ENCODE results near the gene CENPM. TPM values are rescaled to one million over a fixed set of nuclear protein-coding genes. Genes with fewer than 3 reads are reported as not detected.

The CENPM gene
- total RNA-seq, 2 experiments from 2014 or later, result 65.2 to 82.1 TPM

DNA sequence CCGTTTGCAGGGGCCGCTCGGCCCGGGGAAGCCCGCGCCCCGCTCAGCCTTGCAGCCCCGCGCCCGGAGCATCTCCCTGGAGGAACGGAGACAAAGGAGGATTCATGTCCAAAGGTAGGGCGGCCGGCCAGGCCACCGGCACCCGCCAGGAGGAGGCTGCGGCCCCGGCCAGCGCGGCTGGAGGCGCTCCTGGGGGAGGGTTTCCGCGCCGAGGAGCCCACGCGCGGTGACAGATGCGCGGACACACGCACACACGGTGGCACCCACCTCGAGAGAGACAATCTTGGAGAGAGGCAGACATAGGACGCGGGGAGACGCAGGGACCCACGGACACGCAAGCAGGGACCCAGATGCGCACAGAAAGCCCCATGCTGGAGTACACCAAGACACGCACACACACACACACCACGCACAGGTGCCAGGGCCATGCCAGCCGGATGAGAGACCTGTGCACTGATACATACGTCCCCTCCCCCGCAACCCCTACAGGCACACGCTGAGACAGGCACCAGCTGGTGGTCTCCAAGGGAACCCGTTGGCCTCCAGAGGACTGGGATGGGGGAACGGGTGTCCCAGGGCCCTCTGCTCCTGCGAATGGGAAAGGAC, 30.1 kb upstream of the CENPM start:
- Mint-ChIP-seq H3K4me1 (peaks cover 11% of the 10 kb centered on the region), H3K9me3 (ENCODE audit: low read depth) (no peaks in the 10 kb centered on the region), H3K4me3 (no peak overlapping the region), H3K27me3 (peaks cover 39% of the 10 kb centered on the region), H3K27ac (no peak overlapping the region), H3K36me3 (ENCODE audit: low read depth) (no peaks in the 10 kb centered on the region)
- POLR2A ChIA-PET, result no interaction called here
- intact Hi-C loops (cut with DNase I, micrococcal nuclease), result loop anchor here in 1 of 2 experiments (1.0 kb wide), 1 partner anchor 93 kb away; the partner anchor contains the start of gene NAGA
- CTCF ChIA-PET, result no interaction called here
- peak; percentile 23 for ATAC-seq
- DNase-seq, result peak; percentile 37

DNA sequence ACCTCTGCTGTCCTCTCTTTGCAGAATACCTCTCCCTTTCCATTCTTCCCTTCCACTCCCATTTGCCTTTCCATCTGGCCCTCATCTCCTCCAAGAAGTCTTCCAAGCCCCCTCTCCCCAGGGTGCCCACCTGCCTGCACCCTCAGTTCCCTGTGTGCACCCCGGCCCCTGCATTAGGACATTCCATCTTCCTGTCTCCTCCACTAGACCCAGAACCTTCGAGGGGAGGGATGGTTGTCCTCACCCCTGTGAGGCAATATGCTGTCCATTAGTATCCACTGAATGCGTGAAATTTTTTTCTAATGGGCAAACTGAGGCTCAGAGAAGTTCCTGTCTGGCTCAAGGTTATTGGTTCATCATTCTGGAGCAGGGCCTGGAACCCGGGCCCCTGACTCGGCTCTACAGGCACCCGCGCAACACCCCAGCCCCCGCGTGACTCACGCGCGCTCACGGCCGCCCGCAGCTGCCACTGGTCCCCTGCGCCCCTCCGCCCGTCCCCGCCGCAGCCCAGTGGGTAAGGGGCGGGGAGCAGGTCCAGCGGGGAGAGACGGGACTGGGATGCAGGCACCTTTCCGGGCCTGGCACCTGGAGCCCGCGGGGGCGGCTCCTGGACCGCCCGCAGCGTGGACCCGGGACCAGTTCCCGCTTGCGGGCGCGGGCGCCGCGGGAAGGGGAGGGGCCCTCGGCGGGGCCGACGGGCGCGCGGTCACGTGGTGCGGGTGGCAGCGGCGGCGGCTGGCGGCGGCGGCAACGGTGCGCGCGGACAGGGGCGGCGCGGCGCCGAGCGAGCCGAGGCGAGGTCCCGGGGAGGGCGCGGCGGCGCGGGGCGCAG, 29.3 kb upstream of the CENPM start:
- intact Hi-C loops (cut with DNase I, micrococcal nuclease), result loop anchor here in 1 of 2 experiments (1.0 kb wide), 1 partner anchor 94 kb away; the partner anchor contains the start of gene NAGA
- DNase-seq (peak; percentile 69), ATAC-seq (peak; percentile 70)
- ChIA-PET POLR2A (no interaction called here), CTCF (no interaction called here)
- Mint-ChIP-seq H3K27ac (peak overlapping the region; percentile 24), H3K27me3 (peaks cover 39% of the 10 kb centered on the region), H3K36me3 (ENCODE audit: low read depth) (no peaks in the 10 kb centered on the region), H3K4me1 (peaks cover 11% of the 10 kb centered on the region), H3K4me3 (peak overlapping the region; percentile 66), H3K9me3 (ENCODE audit: low read depth) (no peaks in the 10 kb centered on the region)

DNA sequence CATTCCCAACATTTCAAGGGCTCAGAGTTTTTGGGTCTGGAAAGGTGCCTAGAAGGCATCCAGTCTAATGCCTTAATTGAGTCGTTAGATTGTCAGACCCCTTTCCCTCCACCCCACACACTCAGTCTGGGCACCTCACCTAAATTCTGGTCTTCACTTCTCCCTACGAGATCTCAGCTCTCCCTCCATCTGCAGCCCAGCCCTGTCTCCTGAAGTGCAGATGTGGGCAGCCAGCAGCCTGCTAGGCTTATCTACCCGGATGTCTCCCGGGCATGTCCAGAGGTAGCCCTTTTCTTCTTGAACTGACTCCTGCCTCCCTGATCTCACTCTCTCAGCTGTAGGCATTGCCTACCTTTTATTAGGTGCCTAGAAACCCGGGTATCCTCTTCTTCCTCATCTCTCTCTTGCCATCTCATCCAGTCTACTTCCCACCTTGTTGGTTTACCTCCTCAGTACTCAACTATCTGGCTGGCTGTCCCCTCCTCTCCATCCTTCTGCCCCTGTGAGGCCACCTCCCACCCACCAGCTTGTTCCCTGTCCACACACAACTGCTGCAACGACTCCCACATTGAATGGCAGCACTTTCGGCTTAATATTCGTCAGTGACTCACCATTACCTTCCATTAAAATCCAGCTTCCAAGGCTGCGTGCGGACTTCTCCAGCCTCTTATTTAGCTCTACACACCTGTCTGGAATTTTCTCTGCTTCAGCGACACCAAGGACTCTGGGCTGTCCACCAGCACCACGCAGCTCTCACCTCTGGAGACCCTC, 28.5 kb upstream of the CENPM start:
- intact Hi-C loops (cut with DNase I, micrococcal nuclease), result loop anchor here in 1 of 2 experiments (1.0 kb wide), 1 partner anchor 95 kb away; the partner anchor contains the start of gene NAGA
- ATAC-seq, result no peak
- ChIA-PET POLR2A (no interaction called here), CTCF (interaction anchor here (0.8 kb wide), 1 partner anchor 19 kb away, joined by 5 read pairs; no protein-coding TSS in a partner anchor)
- H3K36me3 Mint-ChIP-seq (ENCODE audit: low read depth), result no peaks in the 10 kb centered on the region
- peak overlapping the region; percentile 66 for H3K4me3 Mint-ChIP-seq
- peaks cover 11% of the 10 kb centered on the region for H3K4me1 Mint-ChIP-seq
- H3K27ac Mint-ChIP-seq, result peak overlapping the region; percentile 24
- no peak for DNase-seq
- peaks cover 39% of the 10 kb centered on the region for H3K27me3 Mint-ChIP-seq
- no peaks in the 10 kb centered on the region for H3K9me3 Mint-ChIP-seq (ENCODE audit: low read depth)

DNA sequence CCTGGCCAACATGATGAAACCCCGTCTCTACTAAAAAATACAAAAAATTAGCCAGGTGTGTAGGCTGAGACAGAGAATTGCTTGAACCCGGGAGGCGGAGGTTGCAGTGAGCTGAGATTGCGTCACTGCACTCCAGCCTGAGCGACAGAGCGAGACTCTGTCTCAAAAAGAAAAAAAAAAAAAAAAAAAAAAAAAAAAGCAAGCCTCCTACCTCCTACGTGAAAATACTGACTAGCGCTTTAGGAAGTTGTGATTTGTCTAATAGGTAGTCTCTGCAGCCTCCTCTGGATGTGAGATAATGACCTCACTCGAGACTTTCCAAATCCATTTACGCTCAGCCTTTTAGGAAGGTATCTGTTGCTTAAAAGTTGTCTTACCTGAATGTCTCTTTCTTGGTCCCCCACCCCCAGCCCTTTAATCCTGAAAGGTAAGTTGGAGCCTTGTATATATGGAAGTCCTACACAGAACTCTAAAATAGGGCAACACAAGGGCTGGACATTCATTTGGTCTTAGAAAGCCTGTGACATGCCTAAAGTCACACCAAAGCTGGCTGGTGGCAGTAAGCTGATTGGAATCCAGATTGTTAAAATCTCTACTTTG, 27.8 kb upstream of the CENPM start:
- H3K4me1 Mint-ChIP-seq, result peaks cover 11% of the 10 kb centered on the region
- no peak overlapping the region for H3K4me3 Mint-ChIP-seq
- intact Hi-C loops (cut with DNase I, micrococcal nuclease), result no loop called here
- no peaks in the 10 kb centered on the region for H3K9me3 Mint-ChIP-seq (ENCODE audit: low read depth)
- H3K27ac Mint-ChIP-seq, result no peak overlapping the region
- ChIA-PET CTCF (interaction anchor here (0.7 to 0.8 kb wide), 2 partner anchors 18 to 407 kb away, joined by 3 to 5 read pairs; no protein-coding TSS in a partner anchor), POLR2A (interaction anchor here (0.6 kb wide), 1 partner anchor 308 kb away, joined by 3 read pairs; no protein-coding TSS in a partner anchor)
- ATAC-seq, result peak; percentile 54
- no peak for DNase-seq
- peaks cover 39% of the 10 kb centered on the region for H3K27me3 Mint-ChIP-seq
- no peaks in the 10 kb centered on the region for H3K36me3 Mint-ChIP-seq (ENCODE audit: low read depth)

DNA sequence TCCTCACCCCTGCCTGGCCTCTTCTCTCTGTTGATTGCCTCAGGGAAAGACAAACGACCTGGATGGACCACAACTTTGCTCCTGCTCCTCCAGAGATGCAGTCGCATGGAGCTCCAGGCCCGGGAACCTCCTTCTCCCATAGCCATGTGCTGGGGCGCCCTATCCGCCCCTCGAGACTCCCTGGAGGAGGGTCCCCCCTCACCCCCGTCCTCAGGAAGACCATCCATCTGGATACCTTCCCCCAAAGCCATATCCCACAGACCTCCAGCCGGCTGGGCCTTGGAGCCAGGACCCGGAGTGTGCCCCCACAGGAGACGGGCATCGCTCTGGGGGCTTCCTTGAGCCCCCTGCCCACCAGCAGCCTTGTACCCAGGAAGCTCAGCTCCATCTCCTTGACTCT, 24.5 kb upstream of the CENPM start:
- no peak overlapping the region for H3K4me3 Mint-ChIP-seq
- ATAC-seq (no peak), DNase-seq (no peak)
- CTCF ChIA-PET, result interaction anchor here (1.0 kb wide), 1 partner anchor 67 kb away, joined by 3 read pairs; no protein-coding TSS in a partner anchor
- no peaks in the 10 kb centered on the region for H3K36me3 Mint-ChIP-seq (ENCODE audit: low read depth)
- H3K27ac Mint-ChIP-seq, result no peak overlapping the region
- H3K9me3 Mint-ChIP-seq (ENCODE audit: low read depth), result no peaks in the 10 kb centered on the region
- intact Hi-C loops (cut with DNase I, micrococcal nuclease), result no loop called here
- H3K27me3 Mint-ChIP-seq, result peaks cover 23% of the 10 kb centered on the region
- H3K4me1 Mint-ChIP-seq, result peaks cover 16% of the 10 kb centered on the region
- POLR2A ChIA-PET, result interaction anchor here (0.6 kb wide), 1 partner anchor 77 kb away, joined by 5 read pairs; no protein-coding TSS in a partner anchor

DNA sequence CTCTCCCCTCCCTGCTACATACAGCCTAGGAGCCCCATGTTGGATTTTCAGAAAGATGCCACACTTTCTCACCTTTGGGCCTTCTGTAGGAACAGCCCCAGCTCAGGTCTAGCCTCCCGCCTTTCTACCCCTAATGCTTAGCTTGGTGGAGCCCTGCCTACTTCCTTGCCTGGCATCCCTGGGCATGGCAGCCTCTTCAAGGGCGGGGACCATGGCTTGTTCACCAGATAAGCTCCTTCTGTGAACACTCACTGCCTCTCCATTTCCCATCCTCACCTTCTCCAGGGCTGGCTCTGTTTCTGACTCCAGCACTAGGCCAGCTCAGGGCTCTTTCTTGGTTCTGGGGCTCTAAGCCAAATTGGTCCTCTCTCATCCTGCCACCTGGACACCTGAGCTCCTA, 23.6 kb upstream of the CENPM start:
- CTCF ChIA-PET, result interaction anchor here (0.7 to 1.4 kb wide), 4 partner anchors 11 to 583 kb away, joined by 3 to 4 read pairs (median 4); partner anchors contain the start of gene SERHL2
- no peak for DNase-seq
- Mint-ChIP-seq H3K4me1 (peaks cover 9% of the 10 kb centered on the region), H3K27me3 (peaks cover 16% of the 10 kb centered on the region), H3K27ac (no peak overlapping the region), H3K9me3 (ENCODE audit: low read depth) (no peaks in the 10 kb centered on the region), H3K36me3 (ENCODE audit: low read depth) (no peaks in the 10 kb centered on the region), H3K4me3 (no peak overlapping the region)
- intact Hi-C loops (cut with DNase I, micrococcal nuclease), result no loop called here
- POLR2A ChIA-PET, result interaction anchor here (0.6 kb wide), 1 partner anchor 30 kb away, joined by 4 read pairs; no protein-coding TSS in a partner anchor
- ATAC-seq, result no peak

DNA sequence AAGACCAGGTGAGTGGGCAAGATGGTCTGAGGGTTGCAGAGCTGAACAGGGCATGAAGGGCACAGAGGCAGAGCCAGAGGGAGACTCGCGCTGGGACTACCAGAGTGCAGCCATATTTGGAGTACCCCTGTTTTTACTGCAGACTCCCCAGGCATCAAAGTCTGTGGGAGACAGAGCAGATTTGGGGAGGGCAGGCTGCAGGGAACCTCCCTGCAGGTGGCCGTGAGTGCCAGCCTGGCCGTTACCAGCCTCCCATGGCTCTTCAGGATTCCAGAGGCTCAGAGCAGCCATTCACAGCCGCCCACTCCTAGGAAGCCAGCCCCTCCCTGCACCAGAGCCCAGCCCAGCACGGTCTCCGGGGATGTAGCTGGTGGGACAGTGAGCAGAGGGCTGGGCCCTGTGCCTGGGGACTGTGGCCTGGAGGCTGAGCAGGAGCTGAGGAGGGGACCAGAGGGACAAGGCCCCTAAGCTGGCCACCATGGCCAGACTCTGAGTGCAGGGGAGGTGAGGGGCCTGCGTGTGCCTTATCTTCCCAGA, 22.2 kb upstream of the CENPM start, which contains the start of gene SEPTIN3:
TSS of gene SEPTIN3 (plus strand) at position 334 of the 537 bp plus-strand sequence. CDS start 2,050 bp downstream, outside the sequence.
- H3K4me3 Mint-ChIP-seq, result no peak within 1 kb of the TSS
- no peak within 1 kb of the TSS for H3K27ac Mint-ChIP-seq
- ATAC-seq (no peak), DNase-seq (no peak)
- no peaks in the 10 kb centered on the region for H3K36me3 Mint-ChIP-seq (ENCODE audit: low read depth)
- POLR2A ChIA-PET, result no interaction called here
- no peaks in the 10 kb centered on the region for H3K9me3 Mint-ChIP-seq (ENCODE audit: low read depth)
- peaks cover 5% of the 10 kb centered on the region for H3K4me1 Mint-ChIP-seq
- intact Hi-C loops (cut with DNase I, micrococcal nuclease), result loop anchor here in 1 of 2 experiments (5.0 kb wide), 1 partner anchor 103 kb away; the partner anchor contains the start of genes NAGA and PHETA2
- CTCF ChIA-PET, result interaction anchor here (0.7 to 1.5 kb wide), 2 partner anchors 42 to 476 kb away, joined by 3 to 4 read pairs; no protein-coding TSS in a partner anchor
- peaks cover 7% of the 10 kb centered on the region for H3K27me3 Mint-ChIP-seq

DNA sequence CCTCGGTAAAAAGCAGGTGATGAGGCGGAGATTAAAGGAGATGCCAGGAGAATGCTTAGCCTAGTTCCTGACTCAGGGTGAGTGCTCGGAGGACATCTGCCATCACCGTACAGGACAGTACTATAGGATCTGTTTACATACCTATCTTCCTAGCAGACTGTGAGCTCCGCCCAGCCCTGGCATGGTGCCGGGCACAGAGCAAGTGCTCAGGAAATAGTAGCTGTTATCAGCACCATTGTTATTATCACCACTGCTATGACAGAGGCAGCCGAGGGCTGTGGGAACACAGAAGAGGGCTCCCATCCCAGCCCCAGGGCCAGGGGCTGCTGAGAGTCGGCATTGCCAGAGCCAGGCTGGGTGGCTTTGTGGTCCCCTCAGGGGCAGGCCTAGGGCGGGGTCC, 21.6 kb upstream of the CENPM start:
- no peaks in the 10 kb centered on the region for H3K9me3 Mint-ChIP-seq (ENCODE audit: low read depth)
- peaks cover 5% of the 10 kb centered on the region for H3K4me1 Mint-ChIP-seq
- ChIA-PET POLR2A (no interaction called here), CTCF (interaction anchor here (0.7 to 1.5 kb wide), 5 partner anchors 9 to 476 kb away, joined by 3 to 4 read pairs (median 3); no protein-coding TSS in a partner anchor)
- DNase-seq (no peak), ATAC-seq (no peak)
- no peak overlapping the region for H3K27ac Mint-ChIP-seq
- intact Hi-C loops (cut with DNase I, micrococcal nuclease), result loop anchor here in 1 of 2 experiments (5.0 kb wide), 1 partner anchor 104 kb away; the partner anchor contains the start of genes NAGA and PHETA2
- H3K27me3 Mint-ChIP-seq, result peaks cover 5% of the 10 kb centered on the region
- no peaks in the 10 kb centered on the region for H3K36me3 Mint-ChIP-seq (ENCODE audit: low read depth)
- H3K4me3 Mint-ChIP-seq, result no peak overlapping the region

DNA sequence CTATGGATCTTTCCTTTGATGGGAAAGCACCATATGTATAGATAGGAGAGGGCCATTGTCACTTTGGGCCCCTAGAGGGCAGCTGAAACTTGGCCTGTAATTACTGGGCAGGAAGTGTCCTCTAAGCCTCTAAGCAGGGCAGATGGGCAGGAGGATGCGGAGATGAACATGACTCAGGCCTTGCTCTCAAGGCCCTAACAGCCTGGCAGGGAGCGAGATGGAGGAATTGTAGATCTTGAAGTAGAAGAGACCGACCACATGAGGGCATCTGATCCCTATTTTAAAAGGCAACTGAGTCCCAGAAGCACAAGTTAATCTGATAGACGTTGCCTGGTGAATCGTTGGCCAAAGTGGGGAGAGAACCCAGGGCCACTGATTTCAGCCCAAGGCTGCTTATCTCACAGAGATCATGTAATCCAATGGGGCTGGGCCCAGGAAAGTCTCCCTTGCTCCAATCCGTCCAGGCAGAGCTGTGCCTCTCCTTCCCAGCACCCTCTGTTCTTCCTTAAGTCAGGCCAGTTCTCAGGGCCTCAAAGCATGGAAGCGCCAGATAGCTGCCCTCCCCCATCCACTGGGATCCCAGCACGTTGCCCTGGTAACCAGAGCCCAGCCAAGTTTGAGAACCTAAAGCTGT, 19.8 kb upstream of the CENPM start:
- DNase-seq (peak; percentile 66), ATAC-seq (peak; percentile 86)
- H3K9me3 Mint-ChIP-seq (ENCODE audit: low read depth), result no peaks in the 10 kb centered on the region
- intact Hi-C loops (cut with DNase I, micrococcal nuclease), result loop anchor here (1.0 to 5.0 kb wide), 4 partner anchors 106 to 478 kb away; partner anchors contain the start of genes NAGA (in 1 of the 2) and PHETA2 (in 1 of the 2)
- no peaks in the 10 kb centered on the region for H3K27me3 Mint-ChIP-seq
- no peak overlapping the region for H3K4me3 Mint-ChIP-seq
- H3K27ac Mint-ChIP-seq, result peak overlapping the region; percentile 42
- no peaks in the 10 kb centered on the region for H3K36me3 Mint-ChIP-seq (ENCODE audit: low read depth)
- ChIA-PET CTCF (interaction anchor here (0.6 to 1.8 kb wide), 13 partner anchors 20 to 605 kb away, joined by 3 to 5 read pairs (median 3); partner anchors contain the start of gene NDUFA6), POLR2A (interaction anchor here (0.9 kb wide), 2 partner anchors 124 to 269 kb away, joined by 3 read pairs; partner anchors contain the start of gene NDUFA6)
- peaks cover 5% of the 10 kb centered on the region for H3K4me1 Mint-ChIP-seq

DNA sequence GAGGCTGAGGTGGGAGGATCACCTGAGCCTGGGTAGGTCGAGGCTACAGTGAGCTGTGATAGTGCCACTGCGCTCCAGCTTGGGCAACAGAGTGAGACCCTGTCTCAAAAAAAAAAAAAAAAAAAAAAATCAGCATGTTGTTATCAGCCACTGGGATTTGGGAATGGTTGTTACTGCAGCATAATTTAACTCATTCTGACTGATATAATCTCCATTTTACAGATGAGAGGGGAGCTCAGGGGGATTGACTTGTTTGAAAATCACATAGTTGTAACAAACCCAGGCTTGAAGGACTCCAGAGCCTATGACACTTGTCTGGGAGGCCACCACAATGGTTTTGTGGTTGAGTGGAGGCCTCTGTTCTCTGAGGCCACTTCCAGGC, 19.3 kb upstream of the CENPM start:
- no peak for DNase-seq
- no peak overlapping the region for H3K4me3 Mint-ChIP-seq
- H3K27me3 Mint-ChIP-seq, result no peaks in the 10 kb centered on the region
- peaks cover 5% of the 10 kb centered on the region for H3K4me1 Mint-ChIP-seq
- POLR2A ChIA-PET, result no interaction called here
- H3K36me3 Mint-ChIP-seq (ENCODE audit: low read depth), result no peaks in the 10 kb centered on the region
- no peak for ATAC-seq
- CTCF ChIA-PET, result interaction anchor here (0.6 to 1.6 kb wide), 10 partner anchors 21 to 269 kb away, joined by 3 to 4 read pairs (median 3); no protein-coding TSS in a partner anchor
- H3K9me3 Mint-ChIP-seq (ENCODE audit: low read depth), result no peaks in the 10 kb centered on the region
- intact Hi-C loops (cut with DNase I, micrococcal nuclease), result loop anchor here (1.0 to 5.0 kb wide), 4 partner anchors 106 to 479 kb away; partner anchors contain the start of genes NAGA (in 1 of the 2) and PHETA2 (in 1 of the 2)
- no peak overlapping the region for H3K27ac Mint-ChIP-seq
